SH-SY5Y (cell line): ENCODE results near the gene GP9.

ENCODE experiments used
- GATA2 ChIP-seq: IDR thresholded peaks from 2 replicates; pipeline ENCODE4 v1.6.1; 2011; ENCODE audit warnings: mild to moderate bottlenecking, low read depth, low read length
- GATA3 ChIP-seq: IDR thresholded peaks from 2 replicates; pipeline ENCODE4 v1.6.1; 2011; ENCODE audit warnings: low read depth, mild to moderate bottlenecking, low read length, moderate library complexity

GRCh38 chr3:129023008-129023358 lies 37.6 kb upstream of the GP9 start:
- TF ChIP-seq GATA2 (no peak), GATA3 (no peak)
